ENCODE measurements around the gene HIF1A.

DNA sequence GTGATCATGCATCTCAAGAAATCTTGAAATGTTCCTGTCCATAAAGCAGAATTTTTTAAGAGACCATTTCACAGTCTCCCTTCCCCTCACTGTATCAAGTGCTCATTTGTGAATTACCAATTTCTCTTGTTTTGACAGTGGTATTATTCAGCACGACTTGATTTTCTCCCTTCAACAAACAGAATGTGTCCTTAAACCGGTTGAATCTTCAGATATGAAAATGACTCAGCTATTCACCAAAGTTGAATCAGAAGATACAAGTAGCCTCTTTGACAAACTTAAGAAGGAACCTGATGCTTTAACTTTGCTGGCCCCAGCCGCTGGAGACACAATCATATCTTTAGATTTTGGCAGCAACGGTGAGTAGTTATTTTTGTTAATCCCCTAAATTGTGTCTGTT is 41.4 kb downstream of the HIF1A start:
- TF ChIP-seq ZFX (IDR thresholded peaks at IDR 0.05; ENCODE audit: borderline replicate concordance) = no peak
- TF ChIP-seq, protein P1, sequence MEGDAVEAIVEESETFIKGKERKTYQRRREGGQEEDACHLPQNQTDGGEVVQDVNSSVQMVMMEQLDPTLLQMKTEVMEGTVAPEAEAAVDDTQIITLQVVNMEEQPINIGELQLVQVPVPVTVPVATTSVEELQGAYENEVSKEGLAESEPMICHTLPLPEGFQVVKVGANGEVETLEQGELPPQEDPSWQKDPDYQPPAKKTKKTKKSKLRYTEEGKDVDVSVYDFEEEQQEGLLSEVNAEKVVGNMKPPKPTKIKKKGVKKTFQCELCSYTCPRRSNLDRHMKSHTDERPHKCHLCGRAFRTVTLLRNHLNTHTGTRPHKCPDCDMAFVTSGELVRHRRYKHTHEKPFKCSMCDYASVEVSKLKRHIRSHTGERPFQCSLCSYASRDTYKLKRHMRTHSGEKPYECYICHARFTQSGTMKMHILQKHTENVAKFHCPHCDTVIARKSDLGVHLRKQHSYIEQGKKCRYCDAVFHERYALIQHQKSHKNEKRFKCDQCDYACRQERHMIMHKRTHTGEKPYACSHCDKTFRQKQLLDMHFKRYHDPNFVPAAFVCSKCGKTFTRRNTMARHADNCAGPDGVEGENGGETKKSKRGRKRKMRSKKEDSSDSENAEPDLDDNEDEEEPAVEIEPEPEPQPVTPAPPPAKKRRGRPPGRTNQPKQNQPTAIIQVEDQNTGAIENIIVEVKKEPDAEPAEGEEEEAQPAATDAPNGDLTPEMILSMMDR (IDR thresholded peaks at IDR 0.05) = no peak

All from 22Rv1 (cell line).